Measurements from ENCODE around the gene NKX6-2. TPM values are rescaled to one million over a fixed set of nuclear protein-coding genes. Genes with fewer than 3 reads are reported as not detected.

Gene NKX6-2
- total and polyA plus RNA-seq, 4 donors: 0.06 to 0.11 TPM; not detected in 2

DNA sequence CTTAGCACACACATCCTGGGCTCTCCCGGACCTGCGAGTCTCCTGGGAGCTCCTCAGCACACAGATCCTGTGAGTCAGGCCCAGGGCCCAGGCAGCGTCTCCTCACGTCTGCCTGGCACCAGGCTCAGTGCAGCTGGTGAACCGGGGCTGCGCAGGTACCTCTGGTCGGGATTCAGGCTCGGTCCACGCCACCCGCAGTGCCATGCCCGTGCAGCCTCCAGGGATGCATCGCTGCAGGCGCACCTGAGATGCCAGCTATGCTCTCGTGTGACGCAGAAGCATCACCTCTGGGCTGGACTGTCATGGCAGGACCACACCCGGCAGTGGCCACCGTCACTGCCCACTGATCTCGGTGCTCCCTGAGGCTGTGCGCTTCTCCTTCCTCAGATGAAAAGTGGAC is 52.0 kb downstream of the NKX6-2 start:
- peaks cover 0 to 19% (median 0%) of the 10 kb centered on the region in 4 donors for H3K36me3 ChIP-seq (ENCODE audit: control insufficient read depth in 4 of 4, insufficient read depth in 4 of 4, low read length in 4 of 4)

More for the DNA sequence above, 52.0 kb downstream of the NKX6-2 start:
- TF ChIP-seq, protein P1, sequence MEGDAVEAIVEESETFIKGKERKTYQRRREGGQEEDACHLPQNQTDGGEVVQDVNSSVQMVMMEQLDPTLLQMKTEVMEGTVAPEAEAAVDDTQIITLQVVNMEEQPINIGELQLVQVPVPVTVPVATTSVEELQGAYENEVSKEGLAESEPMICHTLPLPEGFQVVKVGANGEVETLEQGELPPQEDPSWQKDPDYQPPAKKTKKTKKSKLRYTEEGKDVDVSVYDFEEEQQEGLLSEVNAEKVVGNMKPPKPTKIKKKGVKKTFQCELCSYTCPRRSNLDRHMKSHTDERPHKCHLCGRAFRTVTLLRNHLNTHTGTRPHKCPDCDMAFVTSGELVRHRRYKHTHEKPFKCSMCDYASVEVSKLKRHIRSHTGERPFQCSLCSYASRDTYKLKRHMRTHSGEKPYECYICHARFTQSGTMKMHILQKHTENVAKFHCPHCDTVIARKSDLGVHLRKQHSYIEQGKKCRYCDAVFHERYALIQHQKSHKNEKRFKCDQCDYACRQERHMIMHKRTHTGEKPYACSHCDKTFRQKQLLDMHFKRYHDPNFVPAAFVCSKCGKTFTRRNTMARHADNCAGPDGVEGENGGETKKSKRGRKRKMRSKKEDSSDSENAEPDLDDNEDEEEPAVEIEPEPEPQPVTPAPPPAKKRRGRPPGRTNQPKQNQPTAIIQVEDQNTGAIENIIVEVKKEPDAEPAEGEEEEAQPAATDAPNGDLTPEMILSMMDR (IDR thresholded peaks at IDR 0.05; ENCODE audit: control extremely low read depth, extremely low read depth): no peak
- DNase-seq (no peak), ATAC-seq (ENCODE audit: insufficient read depth, low FRiP score) (no peak)
- Histone ChIP-seq H3K27me3 (ENCODE audit: control insufficient read depth in 3 of 3, insufficient read depth in 3 of 3, low read length in 2 of 3) (no peaks in the 10 kb centered on the region), H3K27ac (ENCODE audit: low read depth in 1 of 2, low read length in 1 of 2) (no peak overlapping the region), H3K9me3 (ENCODE audit: control insufficient read depth in 4 of 4, insufficient read depth in 3 of 4, low read length in 3 of 4) (no peaks in the 10 kb centered on the region), H3K9ac (ENCODE audit: insufficient read depth in 1 of 2, low read length in 2 of 2) (no peak overlapping the region), H3K4me3 (no peak overlapping the region), H3K4me1 (ENCODE audit: control insufficient read depth in 5 of 5, insufficient read depth in 5 of 5, low read length in 5 of 5) (no peaks in the 10 kb centered on the region)
- WGBS, 2 donors: 95 to 97% methylated on average over 19 of the region's 19 CpGs

Other genes with a start within 250 kb of the NKX6-2 start
- gene INPP5A, start 248.4 kb downstream of the NKX6-2 start, total RNA-seq: 10 to 100 TPM; 37.0 to 39.9 TPM
- 10 to 100 TPM; 12.4 to 19.3 TPM for gene INPP5A, start 248.4 kb downstream of the NKX6-2 start, polyA plus RNA-seq
- 10 to 100 TPM; 10.3 to 18.8 TPM for gene CFAP46, start 156.4 kb upstream of the NKX6-2 start, total RNA-seq
- 1 to 10 TPM; 3.1 to 3.8 TPM for gene CFAP46, start 156.4 kb upstream of the NKX6-2 start, polyA plus RNA-seq

All from lung (tissue), 12 donors.